ENCODE measurements around the gene DNAJB2.

GRCh38 chr2:219294356-219295351 lies 15.5 kb downstream of the DNAJB2 start:
- TF ChIP-seq POLR2A (IDR thresholded peaks at IDR 0.05; ENCODE audit: low read length), result peak; percentile 82
- TF ChIP-seq GATA1 (IDR thresholded peaks at IDR 0.05; ENCODE audit: low read depth, low read length), result no peak
